Spinal cord (tissue), 10 donors: Measurements from ENCODE around the gene DUT. TPM values are rescaled to one million over a fixed set of nuclear protein-coding genes. Genes with fewer than 3 reads are reported as not detected.

Source experiments
- DNase-seq, 6 donors: peaks; one replicate each; pipeline versions ENCODE4 v3.0.0 to v3.0.0-alpha.2; 2013 to 2015; ENCODE audit warnings: low spot score in 6 of 6, low read depth in 4 of 6
- H3K27ac ChIP-seq: one replicate; pipeline ENCODE4 v1.5.1; 2013; ENCODE audit warnings: low read depth, low read length, control low read depth
- H3K27me3 ChIP-seq: one replicate; pipeline ENCODE4 v1.6.1; 2013; ENCODE audit warnings: low read length; ENCODE audit not compliant: control insufficient read depth, insufficient read depth
- H3K36me3 ChIP-seq: one replicate; pipeline ENCODE4 v1.6.1; 2013; ENCODE audit warnings: low read length; ENCODE audit not compliant: control insufficient read depth, insufficient read depth
- H3K4me1 ChIP-seq: one replicate; pipeline ENCODE4 v1.6.1; 2013; ENCODE audit warnings: low read length; ENCODE audit not compliant: control insufficient read depth, insufficient read depth
- H3K4me3 ChIP-seq: one replicate; pipeline ENCODE4 v1.5.1; 2013; ENCODE audit warnings: low read depth, low read length, control low read depth
- H3K9me3 ChIP-seq: one replicate; pipeline ENCODE4 v1.6.1; 2013; ENCODE audit warnings: low read length; ENCODE audit not compliant: control insufficient read depth, insufficient read depth
- WGBS: methylation state at CpG from one replicate; pipeline ENCODE4 v1.1.5; 2013; ENCODE audit warnings: missing lambda C conversion rate; ENCODE audit not compliant: insufficient coverage; 5-methylcytosine and 5-hydroxymethylcytosine counted together
- polyA plus RNA-seq, 2 donors: library from polyadenylated mRNA; unstranded; fragments of 120-200 nt; gene quantifications; one replicate each; pipeline ENCODE4 v1.2.1, GENCODE V29; 2013; ENCODE audit not compliant: insufficient read length in 2 of 2
- total RNA-seq, 2 donors: library from RNA; depleted of rRNA in 1 of 2; stranded (reverse); fragments of 120-200 nt in 1 of 2; fragments of >200 nt in 1 of 2; gene quantifications; one replicate each; pipeline versions ENCODE4 v1.2.3 to v1.2.4, GENCODE V29; 2013 to 2014
- donor health status: healthy.

Gene DUT
- total and polyA plus RNA-seq, 4 donors: 62.7 to 165 (median 145) TPM

DNA sequence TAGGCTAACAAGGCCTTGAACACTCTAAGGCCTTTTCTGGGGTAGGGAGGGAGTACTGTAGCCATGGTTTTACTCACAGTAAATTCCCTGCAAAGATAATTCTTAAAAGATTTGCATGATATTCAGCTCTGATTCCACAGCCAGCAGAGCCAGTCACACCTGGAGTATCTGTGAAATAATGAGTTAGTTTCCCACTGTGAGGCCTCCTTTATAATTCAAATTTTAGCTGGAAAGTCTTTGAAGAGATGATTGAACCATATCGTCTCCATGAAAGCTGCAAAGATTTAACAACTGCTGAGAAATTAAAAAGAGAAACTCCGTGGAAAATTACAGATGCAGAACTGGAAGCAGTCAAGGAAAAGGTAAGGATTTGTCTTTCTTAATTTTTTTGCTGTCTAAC, 32.3 kb upstream of the DUT start:
- no peaks in the 10 kb centered on the region for H3K4me1 ChIP-seq
- 17% methylated on average over 2 of the region's 2 CpGs for WGBS
- H3K36me3 ChIP-seq: no peaks in the 10 kb centered on the region
- H3K27me3 ChIP-seq: no peaks in the 10 kb centered on the region
- no peak overlapping the region for H3K4me3 ChIP-seq
- H3K27ac ChIP-seq: no peak overlapping the region
- no peaks in the 10 kb centered on the region for H3K9me3 ChIP-seq
- DNase-seq: peak in 1 of 6 donors; percentile 59

DNA sequence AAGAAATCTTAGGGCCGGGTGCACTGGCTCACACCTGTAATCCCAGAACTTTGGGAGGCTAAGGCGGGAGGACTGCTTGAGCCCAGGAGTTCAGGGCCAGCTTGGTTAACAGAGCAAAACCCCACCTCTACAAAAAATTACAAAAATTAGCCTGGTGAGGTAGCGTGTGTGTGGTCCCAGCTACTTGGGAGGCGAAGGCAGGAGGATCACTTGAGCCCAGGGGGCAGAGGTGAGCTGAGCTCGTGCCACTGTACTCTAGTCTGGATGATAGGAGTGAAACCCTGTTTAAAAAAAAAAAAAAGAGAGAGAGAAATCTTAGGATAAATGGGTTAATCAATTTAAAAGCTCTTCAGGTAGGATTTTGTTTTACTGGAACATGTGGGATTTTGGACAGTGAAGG, 31.2 kb upstream of the DUT start:
- WGBS: 82% methylated on average over 4 of the region's 5 CpGs
- no peak for DNase-seq
- Histone ChIP-seq H3K36me3 (no peaks in the 10 kb centered on the region), H3K4me1 (no peaks in the 10 kb centered on the region), H3K9me3 (no peaks in the 10 kb centered on the region), H3K27me3 (no peaks in the 10 kb centered on the region), H3K4me3 (no peak overlapping the region), H3K27ac (no peak overlapping the region)

DNA sequence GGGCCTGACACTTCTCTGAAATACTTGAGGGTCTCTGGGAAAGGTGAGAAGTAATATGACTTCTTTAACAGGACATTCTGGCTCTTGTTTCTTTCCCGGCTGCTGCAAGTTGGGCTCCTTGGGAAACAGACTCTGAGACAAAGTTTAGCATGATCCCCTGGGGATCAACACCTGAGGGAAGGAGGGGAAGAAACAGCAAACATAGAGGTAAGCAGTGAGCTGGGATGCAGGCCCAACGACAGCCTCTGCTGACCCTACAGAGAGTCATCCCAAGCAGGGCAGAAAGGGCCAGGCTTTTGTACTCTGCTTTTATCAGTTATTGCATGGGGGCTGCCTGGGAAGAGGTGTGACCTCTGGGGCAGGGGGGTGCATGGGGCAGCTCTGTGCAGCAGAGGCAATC, 26.8 kb upstream of the DUT start:
- no peaks in the 10 kb centered on the region for H3K4me1 ChIP-seq
- H3K4me3 ChIP-seq: no peak overlapping the region
- no peaks in the 10 kb centered on the region for H3K27me3 ChIP-seq
- no peak overlapping the region for H3K27ac ChIP-seq
- H3K9me3 ChIP-seq: no peaks in the 10 kb centered on the region
- H3K36me3 ChIP-seq: no peaks in the 10 kb centered on the region
- no peak for DNase-seq
- WGBS: 67% methylated on average over 2 of the region's 2 CpGs

DNA sequence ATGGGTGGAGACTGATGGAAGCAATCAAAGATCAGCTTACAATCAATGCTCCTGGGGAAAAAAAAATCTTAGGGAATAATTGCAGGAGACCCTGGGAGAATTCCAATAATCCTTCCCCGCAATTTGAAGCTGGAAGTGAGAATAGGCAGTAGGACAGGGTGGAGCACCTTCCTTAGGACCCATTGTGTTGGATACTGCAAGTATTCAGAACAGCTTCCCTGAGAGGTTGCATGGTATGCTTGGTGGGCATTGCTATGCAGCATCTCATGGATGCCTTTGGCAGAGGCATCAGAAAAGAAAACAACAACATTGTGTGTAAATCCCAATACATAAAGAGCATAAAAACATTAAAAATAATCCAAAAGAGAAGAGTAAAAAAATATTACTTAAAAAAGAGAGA, 24.6 kb upstream of the DUT start:
- H3K4me3 ChIP-seq: no peak overlapping the region
- H3K27me3 ChIP-seq: no peaks in the 10 kb centered on the region
- H3K9me3 ChIP-seq: no peaks in the 10 kb centered on the region
- H3K4me1 ChIP-seq: no peaks in the 10 kb centered on the region
- H3K27ac ChIP-seq: no peak overlapping the region
- no peak for DNase-seq
- 80% methylated on average over 1 of the region's 1 CpG for WGBS
- H3K36me3 ChIP-seq: no peaks in the 10 kb centered on the region

DNA sequence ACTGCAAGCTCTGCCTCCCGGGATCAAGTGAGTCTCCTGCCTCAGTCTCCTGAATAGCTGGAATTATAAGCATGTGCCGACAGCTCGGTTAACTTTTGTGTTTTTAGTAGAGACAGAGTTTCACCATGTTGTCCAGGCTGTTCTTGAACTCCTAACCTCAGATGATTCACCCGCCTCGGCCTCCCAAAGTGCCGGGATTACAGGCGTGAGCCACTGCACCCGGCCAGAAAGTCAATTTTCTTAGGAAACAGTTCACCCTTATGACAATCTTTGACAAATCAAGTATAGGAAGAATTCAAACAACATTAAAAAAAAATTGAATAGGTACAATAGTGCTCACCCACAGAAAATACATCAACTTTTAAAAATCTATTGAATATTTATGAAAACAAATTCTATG, 23.6 kb upstream of the DUT start:
- Histone ChIP-seq H3K27me3 (no peaks in the 10 kb centered on the region), H3K36me3 (no peaks in the 10 kb centered on the region), H3K4me3 (no peak overlapping the region), H3K27ac (no peak overlapping the region), H3K4me1 (no peaks in the 10 kb centered on the region), H3K9me3 (no peaks in the 10 kb centered on the region)
- DNase-seq: no peak
- 97% methylated on average over 4 of the region's 8 CpGs for WGBS

DNA sequence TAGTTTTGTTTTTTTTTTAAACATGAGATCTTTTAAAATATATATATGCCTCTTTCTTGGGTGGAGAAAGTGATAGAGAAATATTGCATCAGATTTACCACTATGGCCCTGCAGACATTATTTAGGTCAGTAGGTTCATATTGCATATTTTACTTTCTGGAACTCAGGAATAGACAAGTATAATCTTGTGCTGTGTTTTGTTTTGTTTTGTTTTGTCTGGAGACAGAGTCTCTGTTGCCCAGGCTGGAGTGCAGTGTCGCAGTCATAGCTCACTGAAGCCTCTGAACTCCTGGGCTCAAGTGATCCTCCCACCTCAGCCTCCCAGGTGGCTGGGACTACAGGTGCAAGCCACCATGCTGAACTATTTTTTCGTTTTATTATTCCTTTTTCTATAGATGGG, 21.5 kb upstream of the DUT start:
- H3K9me3 ChIP-seq: no peaks in the 10 kb centered on the region
- H3K4me3 ChIP-seq: no peak overlapping the region
- H3K27ac ChIP-seq: no peak overlapping the region
- H3K27me3 ChIP-seq: no peaks in the 10 kb centered on the region
- no CpG with 5 or more reads among the region's 2 CpGs for WGBS
- H3K36me3 ChIP-seq: no peaks in the 10 kb centered on the region
- no peaks in the 10 kb centered on the region for H3K4me1 ChIP-seq
- no peak for DNase-seq

DNA sequence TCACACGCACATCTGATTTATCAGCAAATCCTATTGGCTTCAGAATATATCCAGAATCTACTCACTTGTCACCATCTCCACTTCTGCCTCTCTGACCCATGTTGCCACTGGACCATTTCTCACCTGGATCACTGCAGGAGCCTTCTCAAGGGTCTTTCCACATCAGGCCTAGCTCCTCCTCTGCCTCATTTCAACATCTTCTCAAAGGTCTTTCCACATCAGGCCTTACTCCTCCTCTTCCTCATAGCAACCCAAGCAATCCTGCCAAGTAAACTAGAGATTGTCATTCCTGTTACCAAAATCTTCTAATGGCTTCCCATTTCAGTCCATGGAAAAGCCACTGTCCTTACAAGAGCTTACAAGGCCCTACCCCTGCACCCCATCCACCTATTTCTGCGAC, 18.0 kb upstream of the DUT start:
- 92% methylated on average over 2 of the region's 2 CpGs for WGBS
- no peaks in the 10 kb centered on the region for H3K4me1 ChIP-seq
- no peak overlapping the region for H3K4me3 ChIP-seq
- no peak overlapping the region for H3K27ac ChIP-seq
- DNase-seq: no peak
- H3K36me3 ChIP-seq: no peaks in the 10 kb centered on the region
- H3K9me3 ChIP-seq: no peaks in the 10 kb centered on the region
- H3K27me3 ChIP-seq: no peaks in the 10 kb centered on the region

DNA sequence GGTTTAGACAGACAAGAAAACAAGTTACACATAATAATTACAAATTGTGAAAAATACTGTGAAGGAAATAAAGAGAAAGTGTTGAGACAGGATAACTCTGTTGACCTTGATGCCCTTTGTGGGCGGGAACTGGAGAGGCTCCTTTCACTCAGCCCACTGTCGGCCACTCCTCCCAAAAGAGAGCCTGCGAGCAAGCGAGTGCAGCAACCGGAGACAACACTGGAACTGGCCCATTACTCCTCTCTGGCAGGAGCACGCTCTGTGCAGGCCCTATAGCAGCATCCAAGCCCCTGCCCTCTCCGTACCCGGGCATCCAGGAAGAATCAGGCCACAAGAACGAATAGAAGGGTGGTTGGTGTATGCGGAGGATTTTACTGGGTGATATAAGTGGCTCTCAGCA, 16.2 kb upstream of the DUT start:
- DNase-seq: no peak
- Histone ChIP-seq H3K27me3 (no peaks in the 10 kb centered on the region), H3K36me3 (no peaks in the 10 kb centered on the region), H3K9me3 (no peaks in the 10 kb centered on the region), H3K4me3 (no peak overlapping the region), H3K27ac (no peak overlapping the region), H3K4me1 (no peaks in the 10 kb centered on the region)
- 56% methylated on average over 6 of the region's 10 CpGs for WGBS

DNA sequence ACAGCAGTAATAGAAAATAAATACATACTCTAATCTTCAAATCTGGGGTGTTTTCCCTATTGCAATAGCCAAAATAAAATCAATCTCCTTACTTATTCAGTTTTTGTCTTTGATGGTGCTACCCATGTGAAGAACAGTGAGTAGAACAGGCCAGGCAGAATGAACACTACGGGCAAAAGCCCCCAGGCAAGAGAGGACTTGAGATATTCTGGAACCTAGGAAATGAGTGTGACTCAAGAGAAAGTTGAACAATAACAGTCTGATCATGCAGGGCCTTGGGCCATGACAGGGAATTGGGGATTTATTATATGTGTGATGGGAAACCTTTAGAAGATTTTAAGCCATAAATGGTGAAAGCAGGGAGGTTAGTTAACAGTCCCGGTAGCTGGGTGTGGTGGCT, 14.0 kb upstream of the DUT start:
- H3K27ac ChIP-seq: no peak overlapping the region
- 100% methylated on average over 1 of the region's 2 CpGs for WGBS
- H3K36me3 ChIP-seq: no peaks in the 10 kb centered on the region

DNA sequence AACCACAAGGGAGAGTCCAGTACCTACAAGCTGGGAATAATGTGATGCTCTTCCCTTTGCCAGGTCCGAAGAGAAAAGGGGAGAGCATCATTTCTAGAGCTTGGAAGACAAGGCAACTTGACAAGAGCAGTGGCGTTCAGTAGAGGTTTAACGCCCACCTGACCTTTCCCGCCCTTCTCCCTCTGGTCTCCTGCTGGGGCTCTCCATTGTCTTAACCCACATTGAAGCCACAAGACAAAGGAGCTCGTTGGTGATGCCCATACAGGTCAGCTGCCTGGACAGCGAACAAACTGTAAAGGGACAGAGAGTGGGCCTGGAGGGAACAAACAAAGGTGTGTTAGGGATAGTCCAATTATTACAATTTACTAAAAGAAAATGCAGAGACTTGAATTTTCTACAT, 13.1 kb upstream of the DUT start:
- no peaks in the 10 kb centered on the region for H3K27me3 ChIP-seq

More for the DNA sequence above, 14.0 kb upstream of the DUT start:
- Histone ChIP-seq H3K27me3 (no peaks in the 10 kb centered on the region), H3K4me1 (no peaks in the 10 kb centered on the region), H3K9me3 (no peaks in the 10 kb centered on the region), H3K4me3 (no peak overlapping the region)
- no peak for DNase-seq

More for the DNA sequence above, 13.1 kb upstream of the DUT start:
- no peak overlapping the region for H3K4me3 ChIP-seq
- H3K27ac ChIP-seq: no peak overlapping the region
- no peaks in the 10 kb centered on the region for H3K4me1 ChIP-seq
- H3K9me3 ChIP-seq: no peaks in the 10 kb centered on the region
- DNase-seq: no peak
- WGBS: 44% methylated on average over 4 of the region's 6 CpGs
- no peaks in the 10 kb centered on the region for H3K36me3 ChIP-seq
